ENCODE measurements around the gene ERFL.
A peak's percentile ranks its signal among the peaks of the same experiment; 100 is the strongest.

The ERFL gene

DNA sequence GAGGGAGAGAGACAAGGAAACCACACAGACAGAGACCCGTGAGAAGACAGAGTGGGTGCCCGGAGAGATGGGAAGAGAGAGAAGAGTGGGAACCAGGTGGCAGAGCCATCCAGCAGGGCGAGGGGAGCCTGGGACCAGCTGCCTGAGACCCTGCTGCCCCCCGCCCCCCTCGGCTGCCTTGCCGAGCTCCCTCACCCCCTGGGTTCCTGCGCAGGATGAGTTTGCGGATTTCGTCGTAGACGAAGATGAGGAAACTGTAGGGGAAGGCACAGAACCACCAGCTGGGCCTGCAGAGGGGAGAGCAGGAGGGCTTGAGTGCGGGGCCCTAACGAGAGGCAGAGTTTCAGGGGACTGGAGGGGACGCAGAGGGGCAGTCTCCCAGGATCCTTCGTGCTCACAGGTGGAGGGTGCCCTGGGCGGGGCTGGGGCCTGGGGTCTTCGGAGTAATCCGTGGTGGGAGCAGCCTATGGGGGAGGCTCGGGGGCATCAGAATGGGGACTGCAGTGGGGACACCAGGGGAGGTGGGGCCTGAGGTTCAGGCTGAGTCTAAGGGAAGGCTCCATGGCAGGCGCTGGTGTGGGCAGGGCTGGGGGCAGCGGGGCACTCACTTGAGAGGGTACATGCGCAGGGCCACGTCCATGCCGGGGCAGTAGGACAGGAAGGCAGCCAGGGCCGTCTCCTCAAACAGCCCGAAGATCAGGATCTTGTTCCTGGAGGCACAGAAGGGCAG lies 39.0 kb upstream of the ERFL start:
- Histone ChIP-seq H3K4me1 (ENCODE audit: insufficient read depth, insufficient read length) (peaks cover 2% of the 10 kb centered on the region), H3K4me3 (ENCODE audit: insufficient read length, low read depth) (no peak overlapping the region), H3K36me3 (ENCODE audit: insufficient read depth, insufficient read length, low read length) (no peaks in the 10 kb centered on the region), H3K9me3 (ENCODE audit: insufficient read depth, low read length) (no peaks in the 10 kb centered on the region), H3K27me3 (ENCODE audit: insufficient read depth, insufficient read length) (no peaks in the 10 kb centered on the region), H3K9ac (ENCODE audit: insufficient read length, low read depth) (no peak overlapping the region)
- DNase-seq (ENCODE audit: low read depth, low spot score), result no peak
- TF ChIP-seq YY1 (IDR thresholded peaks at IDR 0.05; ENCODE audit: insufficient read depth, insufficient read length), result no peak
- no peak for TF ChIP-seq SUZ12 (IDR thresholded peaks at IDR 0.05; ENCODE audit: extremely low read depth, insufficient read depth, insufficient read length)
- TF ChIP-seq ZNF274 (IDR thresholded peaks at IDR 0.05; ENCODE audit: low read depth, low read length), result no peak

DNA sequence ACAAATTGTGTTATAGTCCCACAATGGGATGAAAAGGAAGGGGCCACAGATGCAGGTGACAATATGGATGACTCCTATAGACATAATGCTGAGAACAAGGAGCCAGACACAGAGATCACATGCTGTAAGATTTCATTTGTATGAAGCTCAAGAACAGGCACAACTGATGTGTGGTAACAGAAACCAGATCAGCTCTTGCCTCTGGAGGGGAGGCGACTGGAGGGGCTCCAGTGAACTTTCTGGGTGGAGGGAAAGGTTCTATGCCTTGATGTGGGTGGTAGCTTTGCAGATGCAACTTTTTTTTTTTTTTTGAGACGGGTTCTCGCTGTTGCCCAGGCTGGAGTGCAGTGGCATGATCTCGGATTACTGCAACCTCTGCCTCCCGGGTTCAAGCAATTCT lies 36.9 kb upstream of the ERFL start:
- Histone ChIP-seq H3K4me3 (ENCODE audit: insufficient read length, low read depth) (no peak overlapping the region), H3K9me3 (ENCODE audit: insufficient read depth, low read length) (no peaks in the 10 kb centered on the region), H3K27me3 (ENCODE audit: insufficient read depth, insufficient read length) (no peaks in the 10 kb centered on the region), H3K4me1 (ENCODE audit: insufficient read depth, insufficient read length) (peaks cover 2% of the 10 kb centered on the region), H3K9ac (ENCODE audit: insufficient read length, low read depth) (no peak overlapping the region), H3K36me3 (ENCODE audit: insufficient read depth, insufficient read length, low read length) (no peaks in the 10 kb centered on the region)
- TF ChIP-seq ZNF274 (IDR thresholded peaks at IDR 0.05; ENCODE audit: low read depth, low read length) (no peak), YY1 (IDR thresholded peaks at IDR 0.05; ENCODE audit: insufficient read depth, insufficient read length) (no peak), SUZ12 (IDR thresholded peaks at IDR 0.05; ENCODE audit: extremely low read depth, insufficient read depth, insufficient read length) (no peak)
- DNase-seq (ENCODE audit: low read depth, low spot score), result no peak

DNA sequence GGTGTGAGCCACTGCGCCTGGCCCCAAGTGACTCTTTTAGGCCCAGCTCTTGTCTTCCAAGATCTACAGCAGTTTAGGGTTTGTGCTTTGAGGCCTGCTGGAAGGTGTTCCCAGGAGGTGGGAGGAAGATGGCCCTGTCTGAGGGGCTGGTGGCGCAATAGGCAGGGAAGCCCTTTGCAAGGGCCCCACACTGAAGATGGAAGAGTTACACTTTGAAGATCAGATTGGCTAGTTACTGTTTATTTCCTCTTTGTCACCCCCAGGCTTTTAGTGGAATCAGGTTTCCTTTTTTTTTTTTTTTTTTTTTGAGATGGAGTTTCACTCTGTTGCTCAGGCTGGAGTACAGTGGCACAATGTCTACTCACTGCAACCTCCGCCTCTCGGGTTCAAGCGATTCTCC lies 32.7 kb upstream of the ERFL start:
- Histone ChIP-seq H3K9ac (ENCODE audit: insufficient read length, low read depth) (no peak overlapping the region), H3K4me1 (ENCODE audit: insufficient read depth, insufficient read length) (peaks cover 7% of the 10 kb centered on the region)

DNA sequence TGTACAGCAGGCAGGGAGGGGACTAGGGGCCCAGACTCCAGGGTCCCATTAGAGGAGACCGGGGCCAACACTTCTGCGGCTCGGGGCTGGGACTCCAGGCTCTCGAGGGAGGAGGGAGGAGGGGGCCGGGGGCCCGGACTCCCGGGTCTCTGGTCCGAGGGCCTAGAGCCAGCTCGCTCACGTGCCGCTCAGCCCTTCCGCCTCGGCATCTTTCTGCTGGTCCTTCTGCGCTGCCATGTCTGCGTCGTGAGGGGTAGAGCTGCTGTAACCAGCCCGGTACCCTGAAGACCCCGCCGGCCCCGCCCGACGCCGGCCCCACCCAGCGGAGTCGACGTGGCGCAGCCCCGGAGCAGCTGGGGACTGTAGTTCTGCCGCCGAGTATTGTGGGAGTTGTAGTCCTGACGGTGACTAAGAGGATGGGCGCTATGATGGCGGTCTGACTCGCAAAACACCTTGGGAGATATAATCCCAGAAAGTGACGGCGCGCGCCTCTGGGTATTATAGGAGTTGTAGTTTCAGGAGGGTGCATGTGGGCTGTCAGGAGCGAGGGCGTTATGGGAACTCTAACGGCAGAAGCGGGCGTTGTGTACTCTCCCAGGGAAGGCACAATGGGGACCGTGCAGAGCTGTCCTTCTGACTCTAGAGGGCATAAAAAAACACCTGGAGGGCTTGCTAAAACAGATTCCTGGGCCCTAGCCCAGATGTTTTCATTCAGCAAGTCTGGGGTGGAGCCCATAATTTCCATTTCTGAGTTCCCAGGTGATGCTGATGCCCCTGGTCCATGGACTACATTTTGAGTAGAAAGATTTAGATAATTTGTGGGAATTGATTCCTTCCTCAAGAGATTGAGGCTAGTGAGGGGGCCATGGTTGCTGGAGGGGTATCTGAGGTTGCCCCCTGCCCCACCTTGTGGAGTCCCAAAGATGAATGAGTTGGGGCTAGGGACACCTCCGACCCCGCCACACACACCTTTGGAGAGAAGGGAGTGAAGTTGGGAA lies 31.1 kb upstream of the ERFL start, which contains the start of gene RABAC1:
Gene RABAC1 (minus strand): TSS at position 266 of the 998 bp plus-strand sequence. CDS start 29 bp downstream, at position 237.
- Histone ChIP-seq H3K4me3 (ENCODE audit: insufficient read length, low read depth) (peak within 1 kb of the TSS; percentile 83), H3K9me3 (ENCODE audit: insufficient read depth, low read length) (no peaks in the 10 kb centered on the region), H3K4me1 (ENCODE audit: insufficient read depth, insufficient read length) (peaks cover 7% of the 10 kb centered on the region), H3K36me3 (ENCODE audit: insufficient read depth, insufficient read length, low read length) (peaks cover 19% of the 10 kb centered on the region), H3K27me3 (ENCODE audit: insufficient read depth, insufficient read length) (no peaks in the 10 kb centered on the region), H3K9ac (ENCODE audit: insufficient read length, low read depth) (peak within 1 kb of the TSS; percentile 91)
- peak; percentile 81 for DNase-seq (ENCODE audit: low read depth, low spot score)
- TF ChIP-seq YY1 (IDR thresholded peaks at IDR 0.05; ENCODE audit: insufficient read depth, insufficient read length) (peak; percentile 68), SUZ12 (IDR thresholded peaks at IDR 0.05; ENCODE audit: extremely low read depth, insufficient read depth, insufficient read length) (no peak), ZNF274 (IDR thresholded peaks at IDR 0.05; ENCODE audit: low read depth, low read length) (no peak)

More for the DNA sequence above, 32.7 kb upstream of the ERFL start:
- TF ChIP-seq YY1 (IDR thresholded peaks at IDR 0.05; ENCODE audit: insufficient read depth, insufficient read length) (no peak), ZNF274 (IDR thresholded peaks at IDR 0.05; ENCODE audit: low read depth, low read length) (no peak), SUZ12 (IDR thresholded peaks at IDR 0.05; ENCODE audit: extremely low read depth, insufficient read depth, insufficient read length) (no peak)
- Histone ChIP-seq H3K4me3 (ENCODE audit: insufficient read length, low read depth) (no peak overlapping the region), H3K9me3 (ENCODE audit: insufficient read depth, low read length) (no peaks in the 10 kb centered on the region), H3K27me3 (ENCODE audit: insufficient read depth, insufficient read length) (no peaks in the 10 kb centered on the region), H3K36me3 (ENCODE audit: insufficient read depth, insufficient read length, low read length) (peaks cover 12% of the 10 kb centered on the region)
- no peak for DNase-seq (ENCODE audit: low read depth, low spot score)

DNA sequence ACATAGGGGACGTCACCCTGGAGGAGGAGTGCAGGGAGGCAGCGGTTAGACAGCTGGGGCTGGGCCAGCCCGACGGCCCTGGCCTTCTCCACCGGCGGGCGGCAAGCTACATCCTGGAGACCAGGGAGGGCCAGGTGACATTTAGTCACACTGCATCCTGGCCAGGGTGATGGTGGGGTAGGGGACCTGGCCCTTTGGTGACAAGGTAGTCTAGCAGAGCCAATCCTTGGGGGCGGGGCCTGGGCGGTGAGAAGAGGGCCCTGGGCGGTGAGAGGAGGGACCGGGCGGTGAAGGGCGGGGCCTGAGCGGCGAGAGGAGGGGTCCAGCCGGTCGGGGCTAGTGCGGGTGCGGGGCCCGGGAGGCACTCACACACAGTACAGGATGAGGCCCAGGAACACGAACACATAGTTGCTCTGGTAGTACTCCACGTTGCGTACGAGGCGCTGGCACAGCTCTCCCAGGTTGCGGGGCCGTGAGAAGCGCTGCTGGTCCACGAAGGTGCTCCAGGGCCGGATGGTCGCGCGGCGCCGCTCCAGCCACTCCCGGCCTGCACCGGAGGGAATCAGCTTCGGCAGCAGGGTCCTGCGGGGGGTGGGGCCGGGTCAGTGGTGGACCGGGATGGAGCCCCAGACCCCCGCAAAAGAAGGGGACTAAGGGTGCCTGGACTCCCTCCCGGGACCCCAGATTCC lies 30.3 kb upstream of the ERFL start:
- H3K9me3 ChIP-seq (ENCODE audit: insufficient read depth, low read length), result no peaks in the 10 kb centered on the region
- DNase-seq (ENCODE audit: low read depth, low spot score), result peak; percentile 43
- peak overlapping the region; percentile 83 for H3K4me3 ChIP-seq (ENCODE audit: insufficient read length, low read depth)
- H3K9ac ChIP-seq (ENCODE audit: insufficient read length, low read depth), result peak overlapping the region; percentile 91
- TF ChIP-seq ZNF274 (IDR thresholded peaks at IDR 0.05; ENCODE audit: low read depth, low read length), result no peak
- TF ChIP-seq SUZ12 (IDR thresholded peaks at IDR 0.05; ENCODE audit: extremely low read depth, insufficient read depth, insufficient read length), result no peak
- no peak for TF ChIP-seq YY1 (IDR thresholded peaks at IDR 0.05; ENCODE audit: insufficient read depth, insufficient read length)
- peaks cover 19% of the 10 kb centered on the region for H3K36me3 ChIP-seq (ENCODE audit: insufficient read depth, insufficient read length, low read length)
- H3K4me1 ChIP-seq (ENCODE audit: insufficient read depth, insufficient read length), result peaks cover 7% of the 10 kb centered on the region
- no peaks in the 10 kb centered on the region for H3K27me3 ChIP-seq (ENCODE audit: insufficient read depth, insufficient read length)

DNA sequence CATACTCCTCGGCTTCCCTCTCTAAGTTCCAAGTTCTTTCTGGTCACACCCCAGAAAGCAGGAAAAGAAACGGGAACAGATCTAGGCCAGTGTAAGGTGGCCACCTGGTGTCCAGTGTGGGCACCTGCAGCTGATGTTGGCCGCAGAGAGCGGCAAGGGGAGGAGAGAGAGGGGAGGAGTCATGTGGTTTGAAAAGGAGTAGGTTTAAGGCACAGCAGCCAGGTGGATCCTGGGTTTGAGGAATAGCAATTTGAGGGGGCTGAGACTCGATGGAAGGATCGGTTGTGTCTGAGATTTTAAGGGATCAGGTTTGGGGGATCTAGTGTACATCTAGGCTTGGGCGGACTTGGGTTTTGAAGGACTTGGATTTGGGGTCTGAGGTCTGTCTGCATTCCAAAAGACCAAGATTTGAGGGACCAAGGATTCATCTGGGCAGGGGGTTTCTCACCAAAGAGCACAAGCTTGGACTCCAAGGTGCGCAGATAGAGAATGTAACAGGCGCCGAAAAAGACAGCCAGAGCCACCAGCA lies 29.7 kb upstream of the ERFL start:
- DNase-seq (ENCODE audit: low read depth, low spot score), result peak; percentile 75
- peak overlapping the region; percentile 91 for H3K9ac ChIP-seq (ENCODE audit: insufficient read length, low read depth)
- no peaks in the 10 kb centered on the region for H3K27me3 ChIP-seq (ENCODE audit: insufficient read depth, insufficient read length)
- H3K36me3 ChIP-seq (ENCODE audit: insufficient read depth, insufficient read length, low read length), result peaks cover 19% of the 10 kb centered on the region
- H3K4me3 ChIP-seq (ENCODE audit: insufficient read length, low read depth), result peak overlapping the region; percentile 83
- no peaks in the 10 kb centered on the region for H3K9me3 ChIP-seq (ENCODE audit: insufficient read depth, low read length)
- TF ChIP-seq SUZ12 (IDR thresholded peaks at IDR 0.05; ENCODE audit: extremely low read depth, insufficient read depth, insufficient read length) (no peak), YY1 (IDR thresholded peaks at IDR 0.05; ENCODE audit: insufficient read depth, insufficient read length) (no peak), ZNF274 (IDR thresholded peaks at IDR 0.05; ENCODE audit: low read depth, low read length) (no peak)
- peaks cover 5% of the 10 kb centered on the region for H3K4me1 ChIP-seq (ENCODE audit: insufficient read depth, insufficient read length)

All from NT2/D1 (cell line).